Glomerular visceral epithelial cell (primary cell): Measurements from ENCODE around the gene ZNRF3.
"Not testable (repeated sequence)": the region's sequence is repeated elsewhere in the genome, so short reads cannot be mapped to it uniquely, and the experiment has no call there.

Source experiments
- DNase-seq: peaks from one replicate; pipeline ENCODE4 v3.0.0-alpha.2; 2016; ENCODE audit errors: extremely low spot score

The ZNRF3 gene

GRCh38 chr22:28984482-28985158, 101.2 kb downstream of the ZNRF3 start:
- no peak for DNase-seq

GRCh38 chr22:28985581-28986290, 102.4 kb downstream of the ZNRF3 start:
- no peak for DNase-seq

GRCh38 chr22:28986366-28986765, 103.0 kb downstream of the ZNRF3 start:
- no peak for DNase-seq

- no peak for DNase-seq
These were observed 105.1 kb downstream of the ZNRF3 start for GRCh38 chr22:28988457-28988856.

GRCh38 chr22:28989035-28989464, 105.7 kb downstream of the ZNRF3 start:
- DNase-seq: no peak

GRCh38 chr22:28989484-28989883, 106.1 kb downstream of the ZNRF3 start:
- no peak for DNase-seq

GRCh38 chr22:28989912-28990311, 106.5 kb downstream of the ZNRF3 start:
- no peak for DNase-seq

- DNase-seq: no peak
These were observed 109.4 kb downstream of the ZNRF3 start for GRCh38 chr22:28992565-28993356.

GRCh38 chr22:28994522-28994921, 111.2 kb downstream of the ZNRF3 start:
- DNase-seq: no peak

GRCh38 chr22:28995551-28995950, 112.2 kb downstream of the ZNRF3 start:
- no peak for DNase-seq

GRCh38 chr22:28997342-28997741, 114.0 kb downstream of the ZNRF3 start:
- DNase-seq: no peak

- no peak for DNase-seq
These were observed 115.3 kb downstream of the ZNRF3 start for GRCh38 chr22:28998681-28999080.

GRCh38 chr22:28999510-28999909, 116.1 kb downstream of the ZNRF3 start:
- peak; percentile 35 for DNase-seq

GRCh38 chr22:28999919-29000556, 116.7 kb downstream of the ZNRF3 start:
- DNase-seq: peak; percentile 38

GRCh38 chr22:29000641-29001040, 117.3 kb downstream of the ZNRF3 start:
- no peak for DNase-seq

- no peak for DNase-seq
These were observed 119.2 kb downstream of the ZNRF3 start for GRCh38 chr22:29002603-29003002.

- DNase-seq: no peak
These were observed 120.2 kb downstream of the ZNRF3 start for GRCh38 chr22:29003552-29003951.

GRCh38 chr22:29003975-29004646, 120.7 kb downstream of the ZNRF3 start:
- DNase-seq: no peak

GRCh38 chr22:29004647-29005371, 121.4 kb downstream of the ZNRF3 start:
- DNase-seq: peak; percentile 51

- not testable (repeated sequence) for DNase-seq
These were observed 122.4 kb downstream of the ZNRF3 start for GRCh38 chr22:29005754-29006153.

GRCh38 chr22:29006346-29006745, 123.0 kb downstream of the ZNRF3 start:
- DNase-seq: no peak
